GM10266 (cell line): ENCODE data around the gene ZNF571.
A peak's percentile ranks its signal among the peaks of the same experiment; 100 is the strongest.

Experiments
- DNase-seq: peaks from one replicate; pipeline ENCODE4 v3.0.0; 2012; ENCODE audit errors: extremely low spot score
- CTCF ChIP-seq: IDR thresholded peaks from 2 replicates; pipeline ENCODE4 v1.5.1; 2012; ENCODE audit warnings: mild to moderate bottlenecking, low read depth; ENCODE audit not compliant: control insufficient read depth, insufficient read depth; ENCODE audit errors: missing control alignments

Gene ZNF571

GRCh38 chr19:37564624-37565369 lies 29.8 kb downstream of the ZNF571 start:
- no peak for DNase-seq
- no peak for TF ChIP-seq CTCF

- no peak for DNase-seq
- TF ChIP-seq CTCF: no peak
These were observed 31.1 kb downstream of the ZNF571 start for GRCh38 chr19:37563518-37563917.

GRCh38 chr19:37551129-37551993 lies 43.2 kb downstream of the ZNF571 start:
- TF ChIP-seq CTCF: peak; percentile 50
- DNase-seq: peak; percentile 80

- no peak for TF ChIP-seq CTCF
- DNase-seq: no peak
These were observed 57.1 kb downstream of the ZNF571 start for GRCh38 chr19:37537391-37537947.

GRCh38 chr19:37519890-37520289 lies 74.7 kb downstream of the ZNF571 start:
- TF ChIP-seq CTCF: no peak
- no peak for DNase-seq
